Thyroid gland (tissue), 4 donors: ENCODE results near the gene THSD7B.
"Not testable (repeated sequence)": the region's sequence is repeated elsewhere in the genome, so short reads cannot be mapped to it uniquely, and the experiment has no call there.

Experiments
- POLR2A ChIP-seq, 2 donors: fragments of 450-650 bp; IDR thresholded peaks; one replicate each; pipeline ENCODE4 v1.6.1; 2017; ENCODE audit warnings: antibody characterized with exemption in 2 of 2, mild to moderate bottlenecking in 2 of 2, moderate library complexity in 1 of 2
- TF ChIP-seq, protein P1 (sequence below), 6 experiments: fragments of 200-600 bp in 3 of 6; fragments of 450-650 bp in 3 of 6; sonication (generic) in 3 of 6; IDR thresholded peaks; one replicate each; pipeline ENCODE4 v1.5.1; 2016 to 2019; ENCODE audit warnings: antibody characterized with exemption in 6 of 6, mild to moderate bottlenecking in 2 of 6, inconsistent platforms in 1 of 6, moderate library complexity in 1 of 6

DNA sequence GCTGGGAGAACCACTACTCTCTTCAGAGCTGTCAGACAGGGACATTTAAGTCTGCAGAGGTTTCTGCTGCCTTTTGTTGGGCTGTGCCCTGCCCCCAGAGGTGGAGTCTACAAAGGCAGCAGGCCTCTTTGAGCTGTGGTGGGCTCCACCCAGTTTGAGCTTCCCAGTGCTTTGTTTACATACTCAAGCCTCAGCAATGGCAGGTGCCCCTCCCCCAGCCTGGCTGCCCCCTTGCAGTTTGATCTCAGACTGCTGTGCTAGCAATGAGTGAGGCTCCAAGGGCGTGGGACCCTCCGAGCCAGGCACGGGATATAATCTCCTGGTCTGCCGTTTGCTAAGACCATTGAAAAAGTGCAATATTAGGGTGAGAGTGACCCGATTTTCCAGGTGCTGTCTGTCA is 822.5 kb downstream of the THSD7B start:
- TF ChIP-seq, protein P1, sequence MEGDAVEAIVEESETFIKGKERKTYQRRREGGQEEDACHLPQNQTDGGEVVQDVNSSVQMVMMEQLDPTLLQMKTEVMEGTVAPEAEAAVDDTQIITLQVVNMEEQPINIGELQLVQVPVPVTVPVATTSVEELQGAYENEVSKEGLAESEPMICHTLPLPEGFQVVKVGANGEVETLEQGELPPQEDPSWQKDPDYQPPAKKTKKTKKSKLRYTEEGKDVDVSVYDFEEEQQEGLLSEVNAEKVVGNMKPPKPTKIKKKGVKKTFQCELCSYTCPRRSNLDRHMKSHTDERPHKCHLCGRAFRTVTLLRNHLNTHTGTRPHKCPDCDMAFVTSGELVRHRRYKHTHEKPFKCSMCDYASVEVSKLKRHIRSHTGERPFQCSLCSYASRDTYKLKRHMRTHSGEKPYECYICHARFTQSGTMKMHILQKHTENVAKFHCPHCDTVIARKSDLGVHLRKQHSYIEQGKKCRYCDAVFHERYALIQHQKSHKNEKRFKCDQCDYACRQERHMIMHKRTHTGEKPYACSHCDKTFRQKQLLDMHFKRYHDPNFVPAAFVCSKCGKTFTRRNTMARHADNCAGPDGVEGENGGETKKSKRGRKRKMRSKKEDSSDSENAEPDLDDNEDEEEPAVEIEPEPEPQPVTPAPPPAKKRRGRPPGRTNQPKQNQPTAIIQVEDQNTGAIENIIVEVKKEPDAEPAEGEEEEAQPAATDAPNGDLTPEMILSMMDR (IDR thresholded peaks at IDR 0.05), result not testable (repeated sequence)
- not testable (repeated sequence) for TF ChIP-seq POLR2A (IDR thresholded peaks at IDR 0.05)
